Measurements from ENCODE around the gene SHROOM1.

GRCh38 chr5:132854301-132854700 lies 23.9 kb upstream of the SHROOM1 start:
- TF ChIP-seq EZH2 (optimal IDR thresholded peaks at IDR 0.05; ENCODE audit: low read depth, low read length) (no peak), CTCF (IDR thresholded peaks at IDR 0.05; ENCODE audit: low read length) (no peak), EZH2phosphoT487 (IDR thresholded peaks at IDR 0.05; ENCODE audit: low read length) (no peak)
